Endothelial cell of umbilical vein (primary cell): ENCODE results near the gene CDCP1.

Experiments used
- EZH2 ChIP-seq: IDR thresholded peaks from 2 replicates; pipeline ENCODE4 v1.6.1; 2012; ENCODE audit warnings: borderline replicate concordance, low read depth, mild to moderate bottlenecking, moderate library complexity, low read length, inconsistent platforms; ENCODE audit not compliant: severe bottlenecking
- POLR2A ChIP-seq: IDR thresholded peaks from 2 replicates; pipeline ENCODE4 v1.6.1; 2012; ENCODE audit warnings: low read depth, mild to moderate bottlenecking, control low read depth, low read length
- TF ChIP-seq, protein P1 (sequence below), 2 donors: IDR thresholded peaks; 1 replicate in 1 of 2; 2 replicates in 1 of 2; pipeline ENCODE4 v1.5.1; 2011; ENCODE audit warnings: low read length in 2 of 2, mild to moderate bottlenecking in 2 of 2, moderate library complexity in 2 of 2, control low read depth in 1 of 2, inconsistent platforms in 1 of 2, low read depth in 1 of 2; ENCODE audit not compliant: insufficient read depth in 1 of 2; ENCODE audit errors: extremely low read depth in 1 of 2

DNA sequence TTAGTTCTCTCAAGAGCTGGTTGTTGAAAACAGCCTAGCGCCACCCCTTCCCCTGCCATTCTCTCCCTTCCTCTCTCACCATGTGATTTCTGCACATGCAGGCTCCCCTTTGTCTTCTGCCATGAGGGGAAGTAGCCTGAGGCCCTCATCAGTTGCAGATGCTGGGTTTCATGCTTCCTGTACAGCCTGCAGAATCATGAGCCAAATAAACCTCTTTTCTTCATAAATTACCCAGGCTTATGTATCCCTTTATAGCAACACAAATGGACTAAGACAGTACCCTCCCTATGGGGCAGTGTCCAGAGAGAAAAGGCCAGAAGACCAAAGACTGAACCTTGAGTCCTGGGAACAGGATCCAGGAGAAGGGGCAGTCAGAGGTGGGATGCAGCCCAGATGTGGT, 65.4 kb downstream of the CDCP1 start:
- TF ChIP-seq, protein P1, sequence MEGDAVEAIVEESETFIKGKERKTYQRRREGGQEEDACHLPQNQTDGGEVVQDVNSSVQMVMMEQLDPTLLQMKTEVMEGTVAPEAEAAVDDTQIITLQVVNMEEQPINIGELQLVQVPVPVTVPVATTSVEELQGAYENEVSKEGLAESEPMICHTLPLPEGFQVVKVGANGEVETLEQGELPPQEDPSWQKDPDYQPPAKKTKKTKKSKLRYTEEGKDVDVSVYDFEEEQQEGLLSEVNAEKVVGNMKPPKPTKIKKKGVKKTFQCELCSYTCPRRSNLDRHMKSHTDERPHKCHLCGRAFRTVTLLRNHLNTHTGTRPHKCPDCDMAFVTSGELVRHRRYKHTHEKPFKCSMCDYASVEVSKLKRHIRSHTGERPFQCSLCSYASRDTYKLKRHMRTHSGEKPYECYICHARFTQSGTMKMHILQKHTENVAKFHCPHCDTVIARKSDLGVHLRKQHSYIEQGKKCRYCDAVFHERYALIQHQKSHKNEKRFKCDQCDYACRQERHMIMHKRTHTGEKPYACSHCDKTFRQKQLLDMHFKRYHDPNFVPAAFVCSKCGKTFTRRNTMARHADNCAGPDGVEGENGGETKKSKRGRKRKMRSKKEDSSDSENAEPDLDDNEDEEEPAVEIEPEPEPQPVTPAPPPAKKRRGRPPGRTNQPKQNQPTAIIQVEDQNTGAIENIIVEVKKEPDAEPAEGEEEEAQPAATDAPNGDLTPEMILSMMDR (IDR thresholded peaks at IDR 0.05; ENCODE audit: extremely low read depth in 1 of 2, insufficient read depth in 1 of 2, low read depth in 1 of 2, low read length in 2 of 2), result no peak
- TF ChIP-seq POLR2A, result no peak
- TF ChIP-seq EZH2, result no peak
